K562 (cell line): ENCODE results near the gene PTP4A1. TPM values are rescaled to one million over a fixed set of nuclear protein-coding genes. Genes with fewer than 3 reads are reported as not detected.

Experiments used
- ARID2 ChIP-seq: fragments of 450-650 bp; IDR thresholded peaks from 2 replicates; pipeline ENCODE4 v1.6.1; 2017; ENCODE audit warnings: antibody characterized with exemption, mild to moderate bottlenecking
- CGGBP1 ChIP-seq: fragments of 250-450 bp; sonication (Bioruptor Pico); IDR thresholded peaks from 2 replicates; pipeline ENCODE4 v1.9.0; 2021; ENCODE audit warnings: mild to moderate bottlenecking
- CHD2 ChIP-seq: IDR thresholded peaks from 2 replicates; pipeline ENCODE4 v1.6.1; 2011; ENCODE audit warnings: low read depth, low read length
- DPF2 ChIP-seq: fragments of 450-650 bp; IDR thresholded peaks from 2 replicates; pipeline ENCODE4 v1.6.1; 2016
- E4F1 ChIP-seq: fragments of 250-450 bp; sonication (Bioruptor Pico); IDR thresholded peaks from 2 replicates; pipeline ENCODE4 v1.5.0; 2021; ENCODE audit warnings: mild to moderate bottlenecking, borderline replicate concordance
- GATAD2B ChIP-seq: fragments of 450-650 bp; IDR thresholded peaks from 2 replicates; pipeline ENCODE4 v1.6.1; 2017; ENCODE audit warnings: mild to moderate bottlenecking, borderline replicate concordance
- KAT8 ChIP-seq: fragments of 450-650 bp; IDR thresholded peaks from 2 replicates; pipeline ENCODE4 v1.6.1; 2016; ENCODE audit warnings: low read depth, mild to moderate bottlenecking
- NFE2L1 ChIP-seq: fragments of 450-650 bp; IDR thresholded peaks from 2 replicates; pipeline ENCODE4 v1.6.1; 2016; ENCODE audit warnings: missing genetic modification characterization, low read depth, mild to moderate bottlenecking, missing compliant biosample characterization, moderate library complexity, borderline replicate concordance
- NKRF ChIP-seq: fragments of 450-650 bp; IDR thresholded peaks from 2 replicates; pipeline ENCODE4 v1.6.1; 2016; ENCODE audit warnings: borderline replicate concordance
- PPARD ChIP-seq: fragments of 250-450 bp; sonication (Bioruptor Pico); IDR thresholded peaks from 2 replicates; pipeline ENCODE4 v1.8.0; 2022; ENCODE audit warnings: inconsistent platforms, mild to moderate bottlenecking, moderate library complexity
- SP2 ChIP-seq: IDR thresholded peaks from 2 replicates; pipeline ENCODE4 v1.6.1; 2011; ENCODE audit warnings: mild to moderate bottlenecking, low read depth, low read length, moderate library complexity; ENCODE audit not compliant: poor library complexity, severe bottlenecking; ENCODE audit errors: extremely low read depth
- TEAD4 ChIP-seq, 2 experiments: sonication (generic) in 1 of 2; formaldehyde crosslinking in 1 of 2; IDR thresholded peaks; 2 replicates each; pipeline versions ENCODE4 v1.6.1 to v1.8.0; 2012 to 2022; ENCODE audit warnings: borderline replicate concordance in 1 of 2, inconsistent platforms in 1 of 2, low read length in 1 of 2, mild to moderate bottlenecking in 1 of 2, missing genetic modification reagents in 1 of 2
- ZNF507 ChIP-seq: conservative IDR thresholded peaks from 2 replicates; pipeline ENCODE4 v1.6.1; 2017; ENCODE audit warnings: missing genetic modification characterization, missing compliant biosample characterization
- polyA plus RNA-seq, 8 experiments: library from polyadenylated mRNA; depleted of rRNA in 4 of 8; stranded (reverse) in 5 of 8; unstranded in 3 of 8; fragments of >200 nt; fragmentation: Nextera tagmentation in 2 of 8; fragmentation: Illumina TruSeq in 1 of 8; extraction: Ambion mirVana in 2 of 8; extraction: Trizol in 1 of 8; gene quantifications; 2 replicates each; pipeline versions ENCODE4 v1.2.1 to v1.2.3, GENCODE V29; 2011 to 2014; ENCODE audit warnings: inconsistent platforms in 1 of 8, missing spikeins in 1 of 8
- total RNA-seq, 7 experiments: library from RNA; depleted of rRNA in 6 of 7; stranded (reverse); fragments of >200 nt in 6 of 7; fragmentation: Illumina TruSeq in 2 of 7; extraction: Trizol in 2 of 7; gene quantifications; 2 replicates each; pipeline versions ENCODE4 v1.2.1 to v1.2.3, GENCODE V29; 2011 to 2021; ENCODE audit warnings: low replicate concordance in 1 of 7
- TF ChIP-seq, protein P1 (sequence below): IDR thresholded peaks from 2 replicates; pipeline ENCODE4 v1.6.1; 2016; ENCODE audit warnings: missing genetic modification characterization, missing compliant biosample characterization
- TF ChIP-seq, protein P2 (sequence below): fragments of 200-400 bp; formaldehyde crosslinking; IDR thresholded peaks from 2 replicates; pipeline ENCODE4 v1.6.1; 2017; ENCODE audit warnings: mild to moderate bottlenecking, low read depth, low read length, moderate library complexity
- TF ChIP-seq, protein P3 (sequence below): fragments of 250-450 bp; sonication (Bioruptor Pico); IDR thresholded peaks from 2 replicates; pipeline ENCODE4 v1.8.0; 2021; ENCODE audit warnings: borderline replicate concordance, mild to moderate bottlenecking, moderate library complexity; ENCODE audit not compliant: poor library complexity, severe bottlenecking

Gene PTP4A1
- total and polyA plus RNA-seq, 9 of the 15 experiments (the other 6 are each of a cell fraction or from before 2014, with no cell fraction given) = 3.7 to 67.5 (median 13.1) TPM

GRCh38 chr6:63572044-63572746 is at the start of gene PTP4A1, which contains the start of gene LOC128125822 (continued):
- TF ChIP-seq, protein P1, sequence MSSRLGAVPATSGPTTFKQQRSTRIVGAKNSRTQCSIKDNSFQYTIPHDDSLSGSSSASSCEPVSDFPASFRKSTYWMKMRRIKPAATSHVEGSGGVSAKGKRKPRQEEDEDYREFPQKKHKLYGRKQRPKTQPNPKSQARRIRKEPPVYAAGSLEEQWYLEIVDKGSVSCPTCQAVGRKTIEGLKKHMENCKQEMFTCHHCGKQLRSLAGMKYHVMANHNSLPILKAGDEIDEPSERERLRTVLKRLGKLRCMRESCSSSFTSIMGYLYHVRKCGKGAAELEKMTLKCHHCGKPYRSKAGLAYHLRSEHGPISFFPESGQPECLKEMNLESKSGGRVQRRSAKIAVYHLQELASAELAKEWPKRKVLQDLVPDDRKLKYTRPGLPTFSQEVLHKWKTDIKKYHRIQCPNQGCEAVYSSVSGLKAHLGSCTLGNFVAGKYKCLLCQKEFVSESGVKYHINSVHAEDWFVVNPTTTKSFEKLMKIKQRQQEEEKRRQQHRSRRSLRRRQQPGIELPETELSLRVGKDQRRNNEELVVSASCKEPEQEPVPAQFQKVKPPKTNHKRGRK (tag) = no peak
- no peak for TF ChIP-seq GATAD2B
- TF ChIP-seq NKRF = no peak
- no peak for TF ChIP-seq DPF2
- 0 out of 2 replicates have a peak, but pooled peaks have one; percentile 23 for TF ChIP-seq CGGBP1
- TF ChIP-seq, protein P2, sequence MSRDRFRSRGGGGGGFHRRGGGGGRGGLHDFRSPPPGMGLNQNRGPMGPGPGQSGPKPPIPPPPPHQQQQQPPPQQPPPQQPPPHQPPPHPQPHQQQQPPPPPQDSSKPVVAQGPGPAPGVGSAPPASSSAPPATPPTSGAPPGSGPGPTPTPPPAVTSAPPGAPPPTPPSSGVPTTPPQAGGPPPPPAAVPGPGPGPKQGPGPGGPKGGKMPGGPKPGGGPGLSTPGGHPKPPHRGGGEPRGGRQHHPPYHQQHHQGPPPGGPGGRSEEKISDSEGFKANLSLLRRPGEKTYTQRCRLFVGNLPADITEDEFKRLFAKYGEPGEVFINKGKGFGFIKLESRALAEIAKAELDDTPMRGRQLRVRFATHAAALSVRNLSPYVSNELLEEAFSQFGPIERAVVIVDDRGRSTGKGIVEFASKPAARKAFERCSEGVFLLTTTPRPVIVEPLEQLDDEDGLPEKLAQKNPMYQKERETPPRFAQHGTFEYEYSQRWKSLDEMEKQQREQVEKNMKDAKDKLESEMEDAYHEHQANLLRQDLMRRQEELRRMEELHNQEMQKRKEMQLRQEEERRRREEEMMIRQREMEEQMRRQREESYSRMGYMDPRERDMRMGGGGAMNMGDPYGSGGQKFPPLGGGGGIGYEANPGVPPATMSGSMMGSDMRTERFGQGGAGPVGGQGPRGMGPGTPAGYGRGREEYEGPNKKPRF = no peak
- no peak for TF ChIP-seq KAT8
- no peak for TF ChIP-seq PPARD (CRISPR knock-in tag)
- TF ChIP-seq ARID2 = no peak
- TF ChIP-seq CHD2 = no peak
- TF ChIP-seq E4F1 (CRISPR knock-in tag) = no peak
- TF ChIP-seq NFE2L1 (tag) = no peak
- no peak for TF ChIP-seq TEAD4 (IDR thresholded peaks at IDR 0.05; ENCODE audit: low read length)
- TF ChIP-seq TEAD4 (CRISPR knock-in tag; IDR thresholded peaks at IDR 0.05; ENCODE audit: borderline replicate concordance) = no peak
- TF ChIP-seq ZNF507 (tag) = no peak
- TF ChIP-seq, protein P3, sequence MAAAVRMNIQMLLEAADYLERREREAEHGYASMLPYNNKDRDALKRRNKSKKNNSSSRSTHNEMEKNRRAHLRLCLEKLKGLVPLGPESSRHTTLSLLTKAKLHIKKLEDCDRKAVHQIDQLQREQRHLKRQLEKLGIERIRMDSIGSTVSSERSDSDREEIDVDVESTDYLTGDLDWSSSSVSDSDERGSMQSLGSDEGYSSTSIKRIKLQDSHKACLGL = no peak
- TF ChIP-seq SP2 = peak; percentile 37
